Tibial artery (tissue), 4 donors: ENCODE results near the gene MCTP1.

ENCODE experiments used
- DNase-seq, 2 donors: peaks; one replicate each; pipeline ENCODE4 v3.0.0-alpha.2; 2019
- H3K27ac ChIP-seq, 2 donors: fragments of 200-600 bp; sonication (generic) in 1 of 2; 1 replicate in 1 of 2; 2 replicates in 1 of 2; pipeline ENCODE4 v1.5.1; 2018 to 2019; ENCODE audit warnings: mild to moderate bottlenecking in 1 of 2
- H3K27me3 ChIP-seq, 2 donors: fragments of 200-600 bp; sonication (generic) in 1 of 2; one replicate each; pipeline versions ENCODE4 v1.5.1 to v1.6.0; 2016 to 2019
- H3K36me3 ChIP-seq, 3 donors: fragments of 200-600 bp; sonication (generic) in 2 of 3; one replicate each; pipeline ENCODE4 v1.5.1; 2016 to 2019; ENCODE audit warnings: mild to moderate bottlenecking in 2 of 3
- H3K4me1 ChIP-seq, 4 donors: fragments of 200-600 bp; sonication (generic) in 2 of 4; 1 replicate in 3 of 4; 2 replicates in 1 of 4; pipeline ENCODE4 v1.5.1; 2016 to 2019
- H3K4me3 ChIP-seq, 2 donors: fragments of 200-600 bp; sonication (generic) in 1 of 2; 1 replicate in 1 of 2; 2 replicates in 1 of 2; pipeline ENCODE4 v1.5.1; 2018 to 2019; ENCODE audit warnings: mild to moderate bottlenecking in 2 of 2
- H3K9me3 ChIP-seq, 3 donors: fragments of 200-600 bp; sonication (generic) in 1 of 3; one replicate each; pipeline ENCODE4 v1.5.1; 2016 to 2019
- CTCF ChIP-seq, 2 experiments: fragments of 200-600 bp in 1 of 2; fragments of 450-650 bp in 1 of 2; IDR thresholded peaks; one replicate each; pipeline ENCODE4 v1.5.1; 2017 to 2019; ENCODE audit warnings: antibody characterized with exemption in 2 of 2, mild to moderate bottlenecking in 1 of 2, moderate library complexity in 1 of 2
- intact Hi-C: fragments of 100-400 bp; cut with DNase I; formaldehyde crosslinking; loops from one replicate; pipeline ENCODE4 v1.15.0; 2023; ENCODE audit warnings: low total_unique reads

The MCTP1 gene

GRCh38 chr5:94884311-94884710 lies 400.6 kb downstream of the MCTP1 start:
- Histone ChIP-seq H3K9me3 (no peaks in the 10 kb centered on the region), H3K27me3 (no peaks in the 10 kb centered on the region), H3K4me3 (no peak overlapping the region), H3K36me3 (no peaks in the 10 kb centered on the region), H3K4me1 (no peaks in the 10 kb centered on the region), H3K27ac (no peak overlapping the region)
- no peak for DNase-seq
- no peak for TF ChIP-seq CTCF (IDR thresholded peaks at IDR 0.05)
- intact Hi-C loops = no loop called here

GRCh38 chr5:94872526-94872925 lies 412.4 kb downstream of the MCTP1 start:
- DNase-seq = no peak
- Histone ChIP-seq H3K36me3 (no peaks in the 10 kb centered on the region), H3K4me1 (no peaks in the 10 kb centered on the region), H3K27ac (no peak overlapping the region), H3K9me3 (no peaks in the 10 kb centered on the region), H3K27me3 (no peaks in the 10 kb centered on the region), H3K4me3 (no peak overlapping the region)
- intact Hi-C loops = no loop called here
- TF ChIP-seq CTCF (IDR thresholded peaks at IDR 0.05) = no peak

- intact Hi-C loops = no loop called here
- Histone ChIP-seq H3K27ac (no peak overlapping the region), H3K4me1 (no peaks in the 10 kb centered on the region), H3K36me3 (no peaks in the 10 kb centered on the region), H3K9me3 (no peaks in the 10 kb centered on the region), H3K27me3 (no peaks in the 10 kb centered on the region), H3K4me3 (no peak overlapping the region)
- no peak for DNase-seq
- TF ChIP-seq CTCF (IDR thresholded peaks at IDR 0.05) = no peak
Observed at GRCh38 chr5:94870511-94871183, 414.2 kb downstream of the MCTP1 start.

- no peak overlapping the region for H3K27ac ChIP-seq
- no peaks in the 10 kb centered on the region for H3K4me1 ChIP-seq
- no peak for TF ChIP-seq CTCF (IDR thresholded peaks at IDR 0.05)
- intact Hi-C loops = no loop called here
- H3K9me3 ChIP-seq = no peaks in the 10 kb centered on the region
- no peaks in the 10 kb centered on the region for H3K36me3 ChIP-seq
- DNase-seq = no peak
- no peaks in the 10 kb centered on the region for H3K27me3 ChIP-seq
- H3K4me3 ChIP-seq = no peak overlapping the region
Observed at GRCh38 chr5:94869921-94870320, 415.0 kb downstream of the MCTP1 start.

- no peaks in the 10 kb centered on the region for H3K27me3 ChIP-seq
- no peaks in the 10 kb centered on the region for H3K9me3 ChIP-seq
- intact Hi-C loops = no loop called here
- no peak for TF ChIP-seq CTCF (IDR thresholded peaks at IDR 0.05)
- no peak overlapping the region for H3K27ac ChIP-seq
- no peak overlapping the region for H3K4me3 ChIP-seq
- no peaks in the 10 kb centered on the region for H3K36me3 ChIP-seq
- DNase-seq = no peak
- H3K4me1 ChIP-seq = no peaks in the 10 kb centered on the region
Observed at GRCh38 chr5:94863951-94864350, 420.9 kb downstream of the MCTP1 start.

GRCh38 chr5:94857111-94857510 lies 427.8 kb downstream of the MCTP1 start:
- no peak for TF ChIP-seq CTCF (IDR thresholded peaks at IDR 0.05)
- intact Hi-C loops = no loop called here
- H3K27ac ChIP-seq = no peak overlapping the region
- DNase-seq = no peak
- no peaks in the 10 kb centered on the region for H3K36me3 ChIP-seq
- H3K4me1 ChIP-seq = no peaks in the 10 kb centered on the region
- no peaks in the 10 kb centered on the region for H3K9me3 ChIP-seq
- H3K27me3 ChIP-seq = no peaks in the 10 kb centered on the region
- H3K4me3 ChIP-seq = no peak overlapping the region
